ENCODE measurements around the gene NBPF1. TPM values are rescaled to one million over a fixed set of nuclear protein-coding genes. Genes with fewer than 3 reads are reported as not detected.
"Not testable (repeated sequence)": the region's sequence is repeated elsewhere in the genome, so short reads cannot be mapped to it uniquely, and the experiment has no call there.

NBPF1 gene
- total and polyA plus RNA-seq, 9 of the 15 experiments (the other 6 are each of a cell fraction or from before 2014, with no cell fraction given), result 5.2 to 42.6 (median 24.1) TPM

- TF ChIP-seq ZNF324 (CRISPR knock-in tag; IDR thresholded peaks at IDR 0.05), result peak; percentile 69; the same call in 1 of the 2 replicates
- TF ChIP-seq, protein P1, sequence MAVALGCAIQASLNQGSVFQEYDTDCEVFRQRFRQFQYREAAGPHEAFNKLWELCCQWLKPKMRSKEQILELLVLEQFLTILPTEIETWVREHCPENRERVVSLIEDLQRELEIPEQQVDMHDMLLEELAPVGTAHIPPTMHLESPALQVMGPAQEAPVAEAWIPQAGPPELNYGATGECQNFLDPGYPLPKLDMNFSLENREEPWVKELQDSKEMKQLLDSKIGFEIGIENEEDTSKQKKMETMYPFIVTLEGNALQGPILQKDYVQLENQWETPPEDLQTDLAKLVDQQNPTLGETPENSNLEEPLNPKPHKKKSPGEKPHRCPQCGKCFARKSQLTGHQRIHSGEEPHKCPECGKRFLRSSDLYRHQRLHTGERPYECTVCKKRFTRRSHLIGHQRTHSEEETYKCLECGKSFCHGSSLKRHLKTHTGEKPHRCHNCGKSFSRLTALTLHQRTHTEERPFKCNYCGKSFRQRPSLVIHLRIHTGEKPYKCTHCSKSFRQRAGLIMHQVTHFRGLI (CRISPR knock-in tag; IDR thresholded peaks at IDR 0.05), result peak; percentile 78; the same call in 1 of the 2 replicates
- TF ChIP-seq ARID1B (IDR thresholded peaks at IDR 0.05), result peak; percentile 93
- TF ChIP-seq FOXJ2 (tag; IDR thresholded peaks at IDR 0.05), result 0 out of 2 replicates have a peak, but pooled peaks have one; percentile 27
- peak; percentile 96 for TF ChIP-seq L3MBTL2 (IDR thresholded peaks at IDR 0.05)
- peak; percentile 91 for TF ChIP-seq BHLHE40 (IDR thresholded peaks at IDR 0.05; ENCODE audit: low read length)
- TF ChIP-seq POLR2B (IDR thresholded peaks at IDR 0.05; ENCODE audit: low read depth, partially characterized antibody), result peak; percentile 90
- peak; percentile 90 for TF ChIP-seq KLF16 (IDR thresholded peaks at IDR 0.05)
- peak; percentile 26 for TF ChIP-seq TFE3 (CRISPR knock-in tag; IDR thresholded peaks at IDR 0.05)
- TF ChIP-seq SMARCE1 (IDR thresholded peaks at IDR 0.05), result peak; percentile 86
- TF ChIP-seq E2F3 (CRISPR knock-in tag; IDR thresholded peaks at IDR 0.05), result 0 out of 2 replicates have a peak, but pooled peaks have one; percentile 87
- TF ChIP-seq, protein P2, sequence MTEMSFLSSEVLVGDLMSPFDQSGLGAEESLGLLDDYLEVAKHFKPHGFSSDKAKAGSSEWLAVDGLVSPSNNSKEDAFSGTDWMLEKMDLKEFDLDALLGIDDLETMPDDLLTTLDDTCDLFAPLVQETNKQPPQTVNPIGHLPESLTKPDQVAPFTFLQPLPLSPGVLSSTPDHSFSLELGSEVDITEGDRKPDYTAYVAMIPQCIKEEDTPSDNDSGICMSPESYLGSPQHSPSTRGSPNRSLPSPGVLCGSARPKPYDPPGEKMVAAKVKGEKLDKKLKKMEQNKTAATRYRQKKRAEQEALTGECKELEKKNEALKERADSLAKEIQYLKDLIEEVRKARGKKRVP (CRISPR knock-in tag; IDR thresholded peaks at IDR 0.05), result peak; percentile 79
- TF ChIP-seq RFX7 (CRISPR knock-in tag; IDR thresholded peaks at IDR 0.05), result peak; percentile 36; the same call in 1 of the 2 replicates
- TF ChIP-seq ZBTB33 (CRISPR knock-in tag; IDR thresholded peaks at IDR 0.05), result peak; percentile 85
- peak; percentile 72; the same call in 1 of the 2 replicates for TF ChIP-seq TEAD4 (IDR thresholded peaks at IDR 0.05; ENCODE audit: low read length)
- peak; percentile 85; the same call in 1 of the 2 replicates for TF ChIP-seq TEAD4 (CRISPR knock-in tag; IDR thresholded peaks at IDR 0.05; ENCODE audit: borderline replicate concordance)
- TF ChIP-seq JUN (IDR thresholded peaks at IDR 0.05; ENCODE audit: borderline replicate concordance, low read depth, low read length), result peak; percentile 85; the same call in 1 of the 2 replicates
- TF ChIP-seq JUN (CRISPR knock-in tag; IDR thresholded peaks at IDR 0.05; ENCODE audit: borderline replicate concordance), result peak; percentile 97
- TF ChIP-seq ATF1 (CRISPR knock-in tag; IDR thresholded peaks at IDR 0.05), result not testable (repeated sequence)
- TF ChIP-seq ATF1 (tag; IDR thresholded peaks at IDR 0.05), result peak; percentile 75
Measured at GRCh38 chr1:16644482-16645270, 31.3 kb upstream of the NBPF1 start (continued).
